Ovary (tissue), 9 donors: ENCODE results near the gene TESK2. TPM values are rescaled to one million over a fixed set of nuclear protein-coding genes. Genes with fewer than 3 reads are reported as not detected.

Experiments used
- DNase-seq, 5 donors: peaks; one replicate each; pipeline ENCODE4 v3.0.0-alpha.2; 2019 to 2020
- H3K27ac ChIP-seq, 2 donors: fragments of 200-600 bp; one replicate each; pipeline versions ENCODE4 v1.5.1 to v1.8.0; 2019 to 2022
- H3K27me3 ChIP-seq: fragments of 200-600 bp; one replicate; pipeline ENCODE4 v1.8.0; 2022
- H3K36me3 ChIP-seq: fragments of 200-600 bp; sonication (generic); one replicate; pipeline ENCODE4 v1.5.1; 2019
- H3K4me1 ChIP-seq: one replicate; pipeline ENCODE4 v1.8.1; 2013; ENCODE audit warnings: mild to moderate bottlenecking, moderate library complexity; ENCODE audit not compliant: insufficient read depth
- H3K4me3 ChIP-seq: fragments of 200-600 bp; sonication (generic); one replicate; pipeline ENCODE4 v1.5.1; 2017
- H3K9me3 ChIP-seq, 2 donors: fragments of 200-600 bp in 1 of 2; sonication (generic) in 1 of 2; one replicate each; pipeline versions ENCODE4 v1.5.1 to v1.8.1; 2013 to 2019; ENCODE audit warnings: mild to moderate bottlenecking in 1 of 2, moderate library complexity in 1 of 2
- EP300 ChIP-seq: sonication (generic); formaldehyde crosslinking; IDR thresholded peaks from one replicate; pipeline ENCODE4 v1.6.1; 2017; ENCODE audit warnings: antibody characterized with exemption
- POLR2A ChIP-seq: fragments of 450-650 bp; IDR thresholded peaks from one replicate; pipeline ENCODE4 v1.6.1; 2017; ENCODE audit warnings: antibody characterized with exemption, mild to moderate bottlenecking, moderate library complexity
- WGBS, 3 donors: extraction: QIAGEN DNeasy Blood & Tissue Kit in 1 of 3; methylation state at CpG; one replicate each; pipeline versions ENCODE4 v1.1.5 to v1.1.7; 2013 to 2017; 5-methylcytosine and 5-hydroxymethylcytosine counted together
- intact Hi-C, 4 donors: fragments of 100-400 bp; cut with DNase I; formaldehyde crosslinking; loops; one replicate each; pipeline versions ENCODE4 v1.11.0 to v1.15.1; 2022 to 2023
- polyA plus RNA-seq, 2 donors: library from polyadenylated mRNA; stranded (reverse); fragments of 200-250 nt in 1 of 2; fragments of 350-450 nt in 1 of 2; fragmentation: Illumina TruSeq in 1 of 2; extraction: RNeasy Lipid Tissue Mini Kit (QIAGEN cat#74804) in 1 of 2; gene quantifications; one replicate each; pipeline ENCODE4 v1.2.3, GENCODE V29; 2013 to 2014
- total RNA-seq, 7 donors: library from RNA; depleted of rRNA in 2 of 7; stranded (reverse); fragments of >200 nt in 2 of 7; fragmentation: NEBNext Ultra II Directional in 3 of 7; extraction: Animal tissue kit (Norgen Biotek cat#: 25700) in 3 of 7; gene quantifications; one replicate each; pipeline versions ENCODE4 v1.1.0 to v1.2.4, GENCODE V29; 2016 to 2023
- TF ChIP-seq, protein P1 (sequence below), 3 donors: fragments of 450-650 bp in 2 of 3; fragments of 200-600 bp in 1 of 3; IDR thresholded peaks; one replicate each; pipeline versions ENCODE4 v1.5.1 to v1.8.0; 2016 to 2022; ENCODE audit warnings: antibody characterized with exemption in 3 of 3, mild to moderate bottlenecking in 1 of 3
- donor health status: DM: no; HTN: no; CAD: no; lungs with moderate emphysema.
- donor health status: DM: no; HTN: no; CAD: no.
- donor health status: Bipolar disorder and iron deficiency.
- donor health status: DM: yes; HTN: yes; CAD: no.
- donor health status: DM: no; HTN: no; CAD: no.
- donor health status: DM: yes; HTN: yes; CAD: no.

The TESK2 gene
- total and polyA plus RNA-seq, 9 donors, result 6.7 to 12.5 (median 9.7) TPM

DNA sequence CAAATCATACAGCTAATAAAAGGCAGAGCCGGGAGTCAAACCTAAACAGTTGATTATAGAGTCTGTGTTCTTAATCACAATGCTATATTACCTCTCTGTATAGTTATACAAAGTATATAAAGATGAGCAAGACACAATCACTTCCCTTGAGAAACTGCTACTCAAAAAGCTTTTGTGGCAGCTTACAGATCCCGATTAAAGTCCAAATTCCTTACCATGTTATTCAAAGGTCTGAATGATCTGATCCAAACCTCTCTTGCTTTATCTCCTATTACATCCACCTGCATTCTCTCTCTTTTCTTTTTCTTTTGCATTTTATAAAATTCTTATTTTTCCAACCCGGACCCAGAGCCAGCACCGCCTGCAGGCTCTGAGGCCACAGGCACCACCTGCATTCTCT is 93.7 kb downstream of the TESK2 start:
- no peak for DNase-seq
- H3K27me3 ChIP-seq, result no peaks in the 10 kb centered on the region
- H3K27ac ChIP-seq, result no peak overlapping the region
- H3K36me3 ChIP-seq, result no peaks in the 10 kb centered on the region
- no peaks in the 10 kb centered on the region for H3K9me3 ChIP-seq
- no peak overlapping the region for H3K4me3 ChIP-seq
- WGBS, 3 donors, result 92 to 96% (median 95%) methylated on average over 4 of the region's 4 CpGs
- H3K4me1 ChIP-seq, result no peaks in the 10 kb centered on the region
- no peak for TF ChIP-seq POLR2A
- TF ChIP-seq, protein P1, sequence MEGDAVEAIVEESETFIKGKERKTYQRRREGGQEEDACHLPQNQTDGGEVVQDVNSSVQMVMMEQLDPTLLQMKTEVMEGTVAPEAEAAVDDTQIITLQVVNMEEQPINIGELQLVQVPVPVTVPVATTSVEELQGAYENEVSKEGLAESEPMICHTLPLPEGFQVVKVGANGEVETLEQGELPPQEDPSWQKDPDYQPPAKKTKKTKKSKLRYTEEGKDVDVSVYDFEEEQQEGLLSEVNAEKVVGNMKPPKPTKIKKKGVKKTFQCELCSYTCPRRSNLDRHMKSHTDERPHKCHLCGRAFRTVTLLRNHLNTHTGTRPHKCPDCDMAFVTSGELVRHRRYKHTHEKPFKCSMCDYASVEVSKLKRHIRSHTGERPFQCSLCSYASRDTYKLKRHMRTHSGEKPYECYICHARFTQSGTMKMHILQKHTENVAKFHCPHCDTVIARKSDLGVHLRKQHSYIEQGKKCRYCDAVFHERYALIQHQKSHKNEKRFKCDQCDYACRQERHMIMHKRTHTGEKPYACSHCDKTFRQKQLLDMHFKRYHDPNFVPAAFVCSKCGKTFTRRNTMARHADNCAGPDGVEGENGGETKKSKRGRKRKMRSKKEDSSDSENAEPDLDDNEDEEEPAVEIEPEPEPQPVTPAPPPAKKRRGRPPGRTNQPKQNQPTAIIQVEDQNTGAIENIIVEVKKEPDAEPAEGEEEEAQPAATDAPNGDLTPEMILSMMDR (IDR thresholded peaks at IDR 0.05), result no peak
- no peak for TF ChIP-seq EP300
- intact Hi-C loops, result no loop called here

DNA sequence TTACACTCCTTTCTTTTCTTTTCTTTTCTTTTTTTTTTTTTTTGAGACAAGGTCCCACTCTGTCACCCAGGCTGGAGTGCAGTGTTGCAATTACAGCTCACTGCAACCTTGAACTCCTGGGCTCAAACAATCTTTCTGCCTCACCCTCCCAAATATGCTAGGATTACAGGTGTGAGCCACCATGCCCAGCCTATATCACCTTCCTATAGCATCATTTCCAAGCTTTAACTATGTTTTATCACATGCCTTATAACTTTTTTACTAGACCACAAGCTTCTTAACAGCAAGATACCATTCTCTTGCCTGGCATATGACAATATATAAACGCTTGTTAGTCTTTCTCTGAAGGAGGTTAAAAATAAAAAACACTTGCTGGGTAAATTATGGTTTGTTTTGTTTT is 95.4 kb downstream of the TESK2 start:
- intact Hi-C loops, result no loop called here
- Histone ChIP-seq H3K4me3 (no peak overlapping the region), H3K27me3 (no peaks in the 10 kb centered on the region), H3K36me3 (no peaks in the 10 kb centered on the region), H3K9me3 (no peaks in the 10 kb centered on the region), H3K4me1 (no peaks in the 10 kb centered on the region), H3K27ac (no peak overlapping the region)
- no peak for DNase-seq
- 75 to 89% (median 78%) methylated on average over 1 of the region's 1 CpG for WGBS, 3 donors
- TF ChIP-seq, protein P1 (IDR thresholded peaks at IDR 0.05), result no peak
- TF ChIP-seq EP300 (no peak), POLR2A (no peak)

DNA sequence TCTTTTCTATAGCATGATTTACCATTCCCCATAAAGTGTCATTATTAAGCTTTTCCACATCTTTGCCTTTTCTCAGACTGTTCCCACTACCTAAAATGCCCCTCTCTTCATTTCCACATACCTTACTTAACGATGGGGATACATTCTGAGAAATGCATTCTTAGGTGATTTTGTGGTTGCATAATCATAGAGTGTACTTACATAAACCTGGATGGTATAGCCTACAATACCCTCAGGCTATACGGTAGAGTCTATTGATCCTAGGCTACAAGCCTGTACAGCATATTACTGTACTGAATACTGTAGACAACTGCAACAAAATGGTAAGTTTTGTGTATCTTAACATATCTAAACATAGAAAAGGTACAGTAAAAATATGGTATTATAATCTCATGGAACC is 95.9 kb downstream of the TESK2 start:
- intact Hi-C loops, result no loop called here
- WGBS, 3 donors, result 91 to 94% (median 93%) methylated on average over 2 of the region's 2 CpGs
- no peak for DNase-seq

DNA sequence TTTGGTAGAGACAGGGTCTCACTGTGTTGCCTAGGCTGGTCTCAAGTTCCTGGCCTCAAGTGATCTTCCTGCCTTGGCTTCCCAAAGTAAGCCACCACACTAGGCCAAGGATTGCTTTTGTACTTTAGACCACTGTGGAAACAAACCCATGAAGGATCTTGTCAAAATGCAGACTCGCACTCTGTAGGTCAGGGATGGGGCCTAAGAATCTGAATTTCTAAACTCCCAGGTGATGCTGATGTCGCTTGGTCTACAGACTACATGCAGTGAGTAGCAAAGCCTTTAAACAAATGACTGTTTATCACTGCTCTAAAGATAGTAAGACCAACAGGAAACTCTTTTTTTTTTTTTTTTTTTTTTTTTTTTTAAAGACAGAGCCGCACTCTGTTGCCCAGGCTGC is 96.6 kb downstream of the TESK2 start:
- DNase-seq, result no peak
- intact Hi-C loops, result no loop called here
- Histone ChIP-seq H3K27ac (no peak overlapping the region), H3K36me3 (no peaks in the 10 kb centered on the region), H3K9me3 (no peaks in the 10 kb centered on the region), H3K4me3 (no peak overlapping the region), H3K27me3 (no peaks in the 10 kb centered on the region), H3K4me1 (no peaks in the 10 kb centered on the region)
- 83 to 94% (median 87%) methylated on average over 3 of the region's 3 CpGs for WGBS, 3 donors
- TF ChIP-seq, protein P1 (IDR thresholded peaks at IDR 0.05), result no peak
- TF ChIP-seq POLR2A, result no peak
- TF ChIP-seq EP300, result no peak

More for the DNA sequence above, 95.9 kb downstream of the TESK2 start:
- Histone ChIP-seq H3K4me3 (no peak overlapping the region), H3K27me3 (no peaks in the 10 kb centered on the region), H3K36me3 (no peaks in the 10 kb centered on the region), H3K9me3 (no peaks in the 10 kb centered on the region), H3K4me1 (no peaks in the 10 kb centered on the region), H3K27ac (no peak overlapping the region)
- TF ChIP-seq, protein P1 (IDR thresholded peaks at IDR 0.05), result no peak
- no peak for TF ChIP-seq EP300
